Sigmoid colon (tissue), 3 donors: ENCODE data around the gene RHCE.

Experiments
- POLR2A ChIP-seq, 2 donors: fragments of 450-650 bp; IDR thresholded peaks; one replicate each; pipeline ENCODE4 v1.6.1; 2016; ENCODE audit warnings: antibody characterized with exemption in 2 of 2, mild to moderate bottlenecking in 2 of 2, moderate library complexity in 2 of 2
- TF ChIP-seq, protein P1 (sequence below), 4 experiments: fragments of 450-650 bp in 3 of 4; fragments of 200-600 bp in 1 of 4; IDR thresholded peaks; one replicate each; pipeline ENCODE4 v1.5.1; 2016 to 2019; ENCODE audit warnings: antibody characterized with exemption in 4 of 4, mild to moderate bottlenecking in 3 of 4, moderate library complexity in 2 of 4

DNA sequence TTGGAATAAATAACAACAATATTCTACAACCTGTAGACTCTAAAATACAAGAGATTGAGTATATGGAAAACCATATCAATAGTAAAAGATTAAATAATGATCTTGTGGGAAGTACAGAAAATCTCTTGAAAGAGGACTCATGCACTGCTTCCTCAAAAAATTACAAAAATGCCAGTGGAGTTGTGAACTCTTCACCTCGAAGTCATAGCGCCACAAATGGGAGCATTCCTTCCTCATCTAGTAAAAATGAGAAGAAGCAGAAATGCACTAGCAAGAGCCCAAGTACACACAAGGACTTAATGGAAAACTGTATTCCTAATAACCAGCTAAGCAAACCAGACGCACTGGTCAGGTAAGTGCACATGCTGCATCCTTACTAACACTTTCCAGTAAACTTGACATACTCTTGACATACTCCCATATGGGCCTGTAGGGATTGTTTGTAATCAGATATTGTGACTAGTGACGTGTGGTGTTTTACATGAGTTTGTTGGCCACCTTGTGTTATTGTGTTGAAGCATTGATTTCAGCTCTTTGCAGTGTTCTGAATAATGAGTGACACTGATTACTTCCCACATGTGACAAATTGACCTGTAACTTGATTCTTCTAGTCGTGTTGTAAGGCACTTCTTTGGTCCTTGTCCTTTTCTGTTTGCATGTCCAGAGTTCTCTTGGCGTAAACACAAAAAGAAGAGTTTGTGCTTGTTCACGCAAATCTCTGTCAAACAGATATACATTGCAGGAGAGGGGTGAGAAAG, 38.1 kb upstream of the RHCE start:
- no peak for TF ChIP-seq POLR2A (IDR thresholded peaks at IDR 0.05)
- TF ChIP-seq, protein P1, sequence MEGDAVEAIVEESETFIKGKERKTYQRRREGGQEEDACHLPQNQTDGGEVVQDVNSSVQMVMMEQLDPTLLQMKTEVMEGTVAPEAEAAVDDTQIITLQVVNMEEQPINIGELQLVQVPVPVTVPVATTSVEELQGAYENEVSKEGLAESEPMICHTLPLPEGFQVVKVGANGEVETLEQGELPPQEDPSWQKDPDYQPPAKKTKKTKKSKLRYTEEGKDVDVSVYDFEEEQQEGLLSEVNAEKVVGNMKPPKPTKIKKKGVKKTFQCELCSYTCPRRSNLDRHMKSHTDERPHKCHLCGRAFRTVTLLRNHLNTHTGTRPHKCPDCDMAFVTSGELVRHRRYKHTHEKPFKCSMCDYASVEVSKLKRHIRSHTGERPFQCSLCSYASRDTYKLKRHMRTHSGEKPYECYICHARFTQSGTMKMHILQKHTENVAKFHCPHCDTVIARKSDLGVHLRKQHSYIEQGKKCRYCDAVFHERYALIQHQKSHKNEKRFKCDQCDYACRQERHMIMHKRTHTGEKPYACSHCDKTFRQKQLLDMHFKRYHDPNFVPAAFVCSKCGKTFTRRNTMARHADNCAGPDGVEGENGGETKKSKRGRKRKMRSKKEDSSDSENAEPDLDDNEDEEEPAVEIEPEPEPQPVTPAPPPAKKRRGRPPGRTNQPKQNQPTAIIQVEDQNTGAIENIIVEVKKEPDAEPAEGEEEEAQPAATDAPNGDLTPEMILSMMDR (IDR thresholded peaks at IDR 0.05), result no peak
